ENCODE measurements around the gene RBPJL. TPM values are rescaled to one million over a fixed set of nuclear protein-coding genes. Genes with fewer than 3 reads are reported as not detected.

RBPJL gene
- total RNA-seq, 1 donor from 2014 or later: not detected

- Mint-ChIP-seq H3K27me3 (ENCODE audit: unreplicated experiment) (no peaks in the 10 kb centered on the region), H3K36me3 (ENCODE audit: unreplicated experiment) (no peaks in the 10 kb centered on the region), H3K4me1 (ENCODE audit: low read depth, unreplicated experiment) (no peaks in the 10 kb centered on the region), H3K4me3 (ENCODE audit: unreplicated experiment) (no peak overlapping the region), H3K9me3 (ENCODE audit: unreplicated experiment) (no peaks in the 10 kb centered on the region), H3K27ac (ENCODE audit: unreplicated experiment) (no peak overlapping the region)
- TF ChIP-seq, protein P1, sequence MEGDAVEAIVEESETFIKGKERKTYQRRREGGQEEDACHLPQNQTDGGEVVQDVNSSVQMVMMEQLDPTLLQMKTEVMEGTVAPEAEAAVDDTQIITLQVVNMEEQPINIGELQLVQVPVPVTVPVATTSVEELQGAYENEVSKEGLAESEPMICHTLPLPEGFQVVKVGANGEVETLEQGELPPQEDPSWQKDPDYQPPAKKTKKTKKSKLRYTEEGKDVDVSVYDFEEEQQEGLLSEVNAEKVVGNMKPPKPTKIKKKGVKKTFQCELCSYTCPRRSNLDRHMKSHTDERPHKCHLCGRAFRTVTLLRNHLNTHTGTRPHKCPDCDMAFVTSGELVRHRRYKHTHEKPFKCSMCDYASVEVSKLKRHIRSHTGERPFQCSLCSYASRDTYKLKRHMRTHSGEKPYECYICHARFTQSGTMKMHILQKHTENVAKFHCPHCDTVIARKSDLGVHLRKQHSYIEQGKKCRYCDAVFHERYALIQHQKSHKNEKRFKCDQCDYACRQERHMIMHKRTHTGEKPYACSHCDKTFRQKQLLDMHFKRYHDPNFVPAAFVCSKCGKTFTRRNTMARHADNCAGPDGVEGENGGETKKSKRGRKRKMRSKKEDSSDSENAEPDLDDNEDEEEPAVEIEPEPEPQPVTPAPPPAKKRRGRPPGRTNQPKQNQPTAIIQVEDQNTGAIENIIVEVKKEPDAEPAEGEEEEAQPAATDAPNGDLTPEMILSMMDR (IDR thresholded peaks at IDR 0.05; ENCODE audit: partially characterized antibody, unreplicated experiment): no peak
- DNase-seq: no peak
Observed at GRCh38 chr20:45352729-45353128, 46.1 kb downstream of the RBPJL start.

DNA sequence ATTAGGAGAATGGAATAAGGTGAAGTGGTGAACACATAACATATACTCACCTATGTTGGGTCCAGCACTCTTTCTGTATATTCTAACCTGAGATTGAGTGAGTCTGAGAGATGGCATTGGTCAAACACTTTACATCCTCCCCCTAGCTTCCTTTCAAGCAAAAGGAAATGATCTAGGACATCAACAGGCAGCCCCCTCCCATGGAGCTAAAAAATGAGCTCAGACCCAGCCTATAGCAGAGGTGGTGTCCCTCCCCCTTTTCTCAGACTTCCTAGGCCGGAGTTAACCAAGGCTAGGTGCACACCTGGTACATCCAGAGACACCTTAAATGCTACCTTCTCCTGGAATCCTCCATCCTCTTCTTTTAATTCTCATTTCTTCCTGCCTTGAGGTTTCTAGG lies 47.1 kb downstream of the RBPJL start:
- no peak overlapping the region for H3K4me3 Mint-ChIP-seq (ENCODE audit: unreplicated experiment)
- no peak overlapping the region for H3K27ac Mint-ChIP-seq (ENCODE audit: unreplicated experiment)
- H3K4me1 Mint-ChIP-seq (ENCODE audit: low read depth, unreplicated experiment): no peaks in the 10 kb centered on the region
- H3K27me3 Mint-ChIP-seq (ENCODE audit: unreplicated experiment): no peaks in the 10 kb centered on the region
- no peaks in the 10 kb centered on the region for H3K36me3 Mint-ChIP-seq (ENCODE audit: unreplicated experiment)
- H3K9me3 Mint-ChIP-seq (ENCODE audit: unreplicated experiment): no peaks in the 10 kb centered on the region
- TF ChIP-seq, protein P1 (IDR thresholded peaks at IDR 0.05; ENCODE audit: partially characterized antibody, unreplicated experiment): no peak
- DNase-seq: no peak

DNA sequence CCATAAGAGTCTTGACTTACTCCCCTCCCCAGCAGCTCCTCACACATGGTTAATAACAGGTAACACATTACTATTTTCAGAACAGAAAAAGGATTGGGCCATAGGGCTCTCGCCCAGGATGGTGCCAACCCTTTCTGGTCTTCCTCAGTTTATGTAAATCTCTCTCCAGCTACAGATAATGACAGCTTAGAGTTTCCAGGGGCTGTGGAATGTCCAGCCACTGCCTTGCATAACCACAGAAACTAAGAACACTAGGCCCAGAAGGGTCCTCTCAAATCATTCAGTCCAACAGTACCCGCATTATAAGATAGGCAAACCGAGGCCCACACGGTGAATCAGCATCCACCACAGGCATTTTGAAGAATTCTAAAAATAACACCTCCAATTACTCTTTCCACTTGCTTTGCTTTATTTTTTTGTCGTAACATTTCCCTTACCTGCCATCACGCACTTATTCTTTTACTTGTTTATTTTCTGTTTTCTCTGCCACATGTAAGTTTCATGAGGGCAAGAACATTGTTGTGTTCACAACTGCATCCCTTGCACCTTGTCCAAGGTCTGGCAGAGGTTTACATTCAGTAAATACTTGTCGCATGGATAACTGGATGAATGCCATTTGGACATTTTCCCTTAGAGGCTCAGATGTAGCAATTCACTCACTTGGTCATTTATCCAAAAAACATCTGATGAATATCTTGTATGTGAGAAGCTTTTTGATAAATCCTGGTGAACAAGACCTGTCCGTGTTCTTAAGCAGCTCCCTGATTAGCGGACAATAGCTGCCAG lies 48.0 kb downstream of the RBPJL start:
- Mint-ChIP-seq H3K36me3 (ENCODE audit: unreplicated experiment) (no peaks in the 10 kb centered on the region), H3K9me3 (ENCODE audit: unreplicated experiment) (no peaks in the 10 kb centered on the region), H3K27ac (ENCODE audit: unreplicated experiment) (no peak overlapping the region), H3K27me3 (ENCODE audit: unreplicated experiment) (no peaks in the 10 kb centered on the region), H3K4me3 (ENCODE audit: unreplicated experiment) (no peak overlapping the region), H3K4me1 (ENCODE audit: low read depth, unreplicated experiment) (no peaks in the 10 kb centered on the region)
- no peak for DNase-seq
- TF ChIP-seq, protein P1 (IDR thresholded peaks at IDR 0.05; ENCODE audit: partially characterized antibody, unreplicated experiment): no peak

- Mint-ChIP-seq H3K27ac (ENCODE audit: unreplicated experiment) (no peak overlapping the region), H3K9me3 (ENCODE audit: unreplicated experiment) (no peaks in the 10 kb centered on the region), H3K36me3 (ENCODE audit: unreplicated experiment) (no peaks in the 10 kb centered on the region), H3K4me1 (ENCODE audit: low read depth, unreplicated experiment) (no peaks in the 10 kb centered on the region), H3K4me3 (ENCODE audit: unreplicated experiment) (no peak overlapping the region), H3K27me3 (ENCODE audit: unreplicated experiment) (no peaks in the 10 kb centered on the region)
- TF ChIP-seq, protein P1 (IDR thresholded peaks at IDR 0.05; ENCODE audit: partially characterized antibody, unreplicated experiment): no peak
- no peak for DNase-seq
Observed at GRCh38 chr20:45355209-45356084, 48.8 kb downstream of the RBPJL start.
